HG03103 (cell line): ENCODE data around the gene NUCB1.
"Not testable (repeated sequence)": the region's sequence is repeated elsewhere in the genome, so short reads cannot be mapped to it uniquely, and the experiment has no call there.

Experiments
- ATAC-seq: cut with Tn5 transposase; IDR thresholded peaks from one replicate; pipeline ENCODE4 v1.9.1; 2021; ENCODE audit warnings: low read depth; ENCODE audit not compliant: unreplicated experiment

Gene NUCB1

DNA sequence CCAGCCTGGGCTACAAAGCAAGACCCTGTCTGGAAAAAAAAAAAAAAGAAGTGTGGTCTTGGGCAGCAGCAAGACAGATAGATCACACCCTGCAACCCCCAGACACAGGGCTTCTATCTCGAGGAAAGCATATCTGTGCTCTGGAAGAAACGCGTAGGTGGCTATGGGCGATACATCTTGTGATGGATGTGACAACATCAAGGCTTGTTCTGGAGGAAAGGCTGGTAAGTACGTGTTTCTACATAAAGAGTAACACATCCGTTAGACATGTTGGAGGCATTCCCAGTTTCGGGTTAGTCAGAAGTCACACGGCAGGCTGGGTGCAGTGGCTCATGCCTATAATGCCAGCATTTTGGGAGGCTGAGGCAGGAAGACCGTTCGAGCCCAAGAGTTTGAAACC is 26.8 kb downstream of the NUCB1 start:
- ATAC-seq: no peak

- not testable (repeated sequence) for ATAC-seq
Observed at GRCh38 chr19:48927692-48928091, 27.6 kb downstream of the NUCB1 start.

GRCh38 chr19:48928164-48929025 is 28.3 kb downstream of the NUCB1 start:
- no peak for ATAC-seq

DNA sequence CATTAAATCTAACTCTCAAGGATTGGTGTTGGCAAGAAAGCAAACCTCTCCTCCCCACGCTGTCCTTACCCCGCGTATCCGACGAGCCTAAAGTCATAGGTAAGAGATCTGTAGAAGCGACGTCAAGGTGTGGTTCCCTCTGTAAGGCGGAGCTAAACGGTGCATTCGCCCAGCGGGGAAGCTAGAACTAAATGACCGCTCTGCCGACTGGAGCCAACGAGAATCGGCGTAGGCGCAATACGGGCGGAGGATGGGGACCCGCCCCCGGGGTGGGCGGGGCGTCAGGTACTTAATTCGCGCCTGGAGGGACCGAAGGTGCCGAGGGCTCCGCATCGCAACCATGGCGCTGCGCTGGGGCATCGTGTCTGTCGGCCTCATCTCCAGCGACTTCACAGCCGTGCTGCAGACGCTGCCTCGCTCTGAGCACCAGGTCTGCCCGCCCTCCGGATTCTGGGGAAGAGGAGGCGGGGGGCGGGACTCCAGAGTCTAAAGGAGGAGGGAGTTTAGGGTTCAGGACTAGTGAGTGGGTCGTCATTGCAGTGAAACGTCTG is 33.3 kb downstream of the NUCB1 start, which contains the start of gene DHDH:
TSS of gene DHDH (plus strand) at position 318 of the 551 bp plus-strand sequence. CDS start at position 341, 23 bp downstream.
- ATAC-seq: no peak

DNA sequence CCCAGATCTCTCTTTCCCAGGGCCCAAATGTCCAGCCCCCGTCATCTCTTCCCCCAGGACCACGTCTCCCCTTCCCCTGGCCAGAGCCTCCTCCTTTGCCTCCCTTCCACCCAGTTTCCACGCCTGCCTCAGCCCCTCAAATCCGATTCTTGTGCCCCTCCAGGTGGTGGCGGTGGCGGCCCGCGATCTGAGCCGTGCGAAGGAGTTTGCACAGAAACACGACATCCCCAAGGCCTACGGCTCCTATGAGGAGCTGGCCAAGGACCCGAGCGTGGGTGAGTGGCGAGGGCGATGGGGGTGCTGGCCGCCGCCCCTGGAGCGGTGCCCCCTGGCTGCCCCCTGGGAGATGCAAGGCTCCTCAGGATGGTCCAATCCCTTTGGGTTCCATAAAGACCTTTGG is 34.7 kb downstream of the NUCB1 start:
- ATAC-seq: no peak

DNA sequence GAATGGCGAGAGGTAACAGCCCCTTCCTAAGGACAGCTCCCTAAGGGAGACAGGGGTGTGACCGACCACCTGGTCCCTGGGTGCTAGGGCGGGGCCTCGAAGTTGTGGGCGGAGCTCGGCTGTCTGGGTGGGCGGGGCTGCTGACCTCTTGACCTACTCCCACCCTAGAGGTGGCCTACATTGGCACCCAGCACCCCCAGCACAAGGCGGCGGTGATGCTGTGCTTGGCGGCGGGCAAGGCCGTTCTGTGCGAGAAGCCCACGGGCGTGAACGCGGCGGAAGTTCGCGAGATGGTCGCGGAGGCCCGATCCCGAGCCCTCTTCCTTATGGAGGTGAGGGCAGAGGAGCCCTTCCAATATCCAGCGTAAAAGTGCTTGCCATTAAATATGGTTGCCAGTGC is 35.8 kb downstream of the NUCB1 start:
- no peak for ATAC-seq

- ATAC-seq: no peak
Observed at GRCh38 chr19:48938256-48938655, 38.1 kb downstream of the NUCB1 start.

DNA sequence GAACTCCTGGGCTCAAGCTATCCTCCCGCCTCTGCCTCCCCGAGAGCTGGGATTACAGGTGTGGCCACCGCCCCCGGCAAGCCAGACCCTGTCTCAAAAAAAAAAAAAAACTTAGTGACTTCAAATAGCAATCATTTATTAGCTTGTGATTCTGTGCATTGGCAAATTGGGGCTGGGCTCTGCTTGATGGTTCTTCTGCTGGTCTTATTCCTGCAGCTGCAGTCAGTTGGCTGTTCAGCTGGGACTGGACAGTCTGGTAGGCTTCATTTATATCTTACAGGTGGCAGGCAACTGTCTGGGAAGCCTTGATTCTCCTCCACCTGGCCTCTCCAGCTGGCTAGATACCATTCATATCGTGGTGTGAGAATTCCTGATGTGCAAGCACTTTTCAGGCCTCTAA is 40.8 kb downstream of the NUCB1 start:
- no peak for ATAC-seq

DNA sequence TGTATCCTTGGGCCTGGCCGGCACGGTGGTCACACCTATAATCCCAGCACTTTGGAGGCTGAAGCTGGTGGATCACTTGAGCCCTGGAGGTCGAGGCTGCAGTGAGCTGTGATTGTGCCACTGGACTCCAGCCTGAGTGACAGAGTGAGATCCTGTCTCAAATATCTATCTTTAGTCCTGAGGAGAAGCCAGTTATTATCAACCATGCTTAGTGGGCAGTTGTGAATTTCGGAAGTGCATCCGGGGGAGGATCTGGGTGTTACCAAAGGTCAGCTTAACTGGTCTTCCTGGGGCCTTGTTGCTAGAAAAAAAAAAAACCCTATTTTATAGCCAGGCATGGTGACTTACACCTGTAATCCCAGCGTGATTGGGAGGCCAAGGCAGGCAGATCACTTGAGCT is 43.0 kb downstream of the NUCB1 start:
- ATAC-seq: no peak

DNA sequence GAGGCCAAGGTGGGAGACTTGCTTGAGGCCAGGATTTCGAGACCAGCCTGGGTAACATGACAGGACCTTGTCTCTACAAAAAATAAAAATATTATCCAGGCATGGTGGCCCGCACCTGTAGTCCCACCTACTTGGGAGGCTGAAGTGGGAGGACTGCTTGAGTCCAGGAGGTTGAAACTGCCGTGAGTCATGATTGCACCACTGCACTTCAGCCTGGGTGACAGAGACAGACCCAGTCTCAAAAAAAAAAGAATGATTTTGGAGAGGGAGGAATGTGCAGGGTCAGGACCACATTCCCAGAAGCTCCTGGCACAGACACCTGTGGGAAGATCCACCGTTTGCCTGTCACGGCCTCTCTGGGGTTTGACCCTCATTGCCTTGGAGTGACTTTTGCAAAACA is 45.3 kb downstream of the NUCB1 start:
- ATAC-seq: no peak

DNA sequence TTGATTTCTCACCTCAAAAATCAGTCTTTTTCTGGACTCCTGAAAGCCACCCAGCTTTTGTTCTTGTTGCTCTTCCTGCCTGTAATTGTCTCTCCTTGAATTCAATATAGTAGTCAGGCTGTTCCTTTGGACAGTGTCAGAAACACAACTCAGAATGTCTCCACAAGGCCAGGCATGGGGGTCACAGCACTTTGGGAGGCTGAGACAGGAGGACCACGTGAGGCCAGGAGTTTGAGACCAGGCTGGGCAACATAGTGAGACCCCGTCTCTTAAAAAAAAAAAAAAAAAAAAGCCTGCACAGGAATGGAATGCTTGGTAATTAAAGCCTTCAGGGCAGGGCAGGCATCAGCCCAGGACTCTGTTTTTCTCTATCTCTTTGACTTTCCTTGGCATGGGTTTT is 45.7 kb downstream of the NUCB1 start:
- no peak for ATAC-seq

- no peak for ATAC-seq
Observed at GRCh38 chr19:48946463-48947257, 46.5 kb downstream of the NUCB1 start.

DNA sequence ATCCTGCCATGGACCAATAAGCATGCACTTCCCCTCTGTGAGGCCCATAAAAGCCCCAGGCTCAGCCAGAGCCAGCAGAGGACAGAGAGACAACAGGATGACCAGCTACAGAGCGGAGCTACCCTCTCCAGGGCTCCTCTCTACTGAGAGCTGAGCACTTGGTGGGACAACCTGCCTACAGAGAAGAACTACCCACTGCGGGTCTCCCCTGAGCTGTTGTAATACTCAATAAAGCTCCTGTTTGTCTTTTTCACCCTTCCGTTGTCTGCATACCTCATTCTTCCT is 47.1 kb downstream of the NUCB1 start:
- no peak for ATAC-seq

DNA sequence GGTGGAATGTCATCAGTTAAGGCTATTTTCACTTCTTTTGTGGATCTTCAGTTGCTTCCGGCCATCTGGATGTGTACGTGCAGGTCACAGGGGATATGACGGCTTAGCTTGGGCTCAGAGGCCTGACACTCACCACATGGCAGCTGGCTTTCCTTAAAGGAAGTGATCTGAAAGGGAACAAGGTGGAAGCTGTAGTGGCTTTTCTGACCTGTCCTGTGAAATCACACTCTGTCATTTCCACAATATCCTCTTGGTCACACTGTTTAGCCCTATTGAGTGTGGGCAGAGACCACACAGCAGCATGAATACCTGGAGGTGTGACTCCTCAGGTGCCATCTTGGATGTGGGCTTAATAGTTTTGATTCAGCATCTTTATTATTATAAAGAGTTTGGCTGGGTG is 50.0 kb downstream of the NUCB1 start:
- no peak for ATAC-seq

GRCh38 chr19:48950830-48951519 is 50.9 kb downstream of the NUCB1 start:
- no peak for ATAC-seq

- no peak for ATAC-seq
Observed at GRCh38 chr19:48953141-48953540, 53.0 kb downstream of the NUCB1 start.

DNA sequence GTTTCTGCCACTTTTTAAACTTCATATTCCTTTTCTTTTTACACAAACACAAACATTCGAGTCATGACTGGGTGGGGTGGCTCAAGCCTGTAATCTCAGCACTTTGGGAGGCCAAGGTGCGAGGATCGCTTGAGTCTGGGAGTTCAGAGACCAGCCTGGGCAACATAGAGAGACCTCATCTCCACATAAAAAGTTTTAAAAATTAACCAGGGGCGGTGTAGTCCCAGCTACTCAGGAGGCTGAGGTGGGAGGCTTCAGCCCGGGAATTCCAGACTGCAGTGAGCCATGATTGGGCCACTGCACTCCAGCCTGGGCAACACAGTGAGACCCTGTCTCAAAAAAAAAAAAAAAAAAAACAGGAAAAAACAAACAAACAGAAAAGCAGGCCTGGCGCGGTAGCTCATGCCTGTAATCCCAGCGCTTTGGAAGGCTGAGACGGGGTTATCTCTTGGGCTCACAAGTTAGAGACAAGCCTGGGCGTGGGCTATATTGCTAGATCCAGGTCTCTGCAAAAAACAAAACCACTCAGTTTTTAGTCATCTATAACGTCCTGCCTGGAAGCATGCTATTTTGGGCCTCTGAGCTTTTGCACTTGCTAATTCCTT is 54.0 kb downstream of the NUCB1 start:
- ATAC-seq: no peak

DNA sequence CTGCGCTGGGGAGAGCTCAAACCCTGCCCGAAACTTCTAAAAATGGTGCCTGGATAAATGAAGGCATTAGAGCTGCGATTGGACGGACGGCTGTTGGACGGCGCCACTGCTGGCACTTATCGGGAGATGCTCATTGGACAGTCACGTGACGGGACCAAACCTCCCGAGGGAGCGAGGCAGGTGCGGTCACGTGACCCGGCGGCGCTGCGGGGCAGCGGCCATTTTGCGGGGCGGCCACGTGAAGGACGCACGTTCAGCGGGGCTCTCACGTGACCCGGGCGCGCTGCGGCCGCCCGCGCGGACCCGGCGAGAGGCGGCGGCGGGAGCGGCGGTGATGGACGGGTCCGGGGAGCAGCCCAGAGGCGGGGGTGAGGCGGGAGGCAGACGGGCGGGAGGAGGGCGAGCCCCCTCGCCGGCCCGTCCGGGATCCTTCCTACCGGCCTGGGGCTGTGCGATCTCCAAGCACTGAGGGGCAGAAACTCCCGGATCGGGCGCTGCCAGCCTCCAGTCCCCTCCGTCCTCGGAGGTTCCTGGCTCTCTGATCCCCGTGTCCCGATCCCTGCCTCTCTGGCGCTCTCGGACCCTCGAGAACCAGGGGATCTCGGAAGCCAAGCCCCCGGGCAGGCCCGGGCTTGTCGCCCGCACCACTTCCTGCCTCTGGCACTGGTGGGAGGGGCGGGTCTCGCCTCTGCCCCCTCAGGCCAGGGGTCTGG is 54.6 kb downstream of the NUCB1 start, which contains the start of gene BAX:
TSS of gene BAX (plus strand) at position 281 of the 713 bp plus-strand sequence. CDS start at position 335, 54 bp downstream.
- ATAC-seq: peak; percentile 64

- ATAC-seq: no peak
Observed at GRCh38 chr19:48955308-48955958, 55.3 kb downstream of the NUCB1 start.
